Tibial nerve (tissue), 3 donors: ENCODE data around the gene ETNK2.

ENCODE experiments used
- EP300 ChIP-seq, 2 donors: sonication (generic); formaldehyde crosslinking; IDR thresholded peaks; one replicate each; pipeline ENCODE4 v1.6.1; 2017; ENCODE audit warnings: antibody characterized with exemption in 2 of 2, mild to moderate bottlenecking in 1 of 2
- POLR2A ChIP-seq, 2 donors: fragments of 450-650 bp; IDR thresholded peaks; one replicate each; pipeline ENCODE4 v1.6.1; 2017; ENCODE audit warnings: antibody characterized with exemption in 2 of 2, mild to moderate bottlenecking in 2 of 2, moderate library complexity in 2 of 2

DNA sequence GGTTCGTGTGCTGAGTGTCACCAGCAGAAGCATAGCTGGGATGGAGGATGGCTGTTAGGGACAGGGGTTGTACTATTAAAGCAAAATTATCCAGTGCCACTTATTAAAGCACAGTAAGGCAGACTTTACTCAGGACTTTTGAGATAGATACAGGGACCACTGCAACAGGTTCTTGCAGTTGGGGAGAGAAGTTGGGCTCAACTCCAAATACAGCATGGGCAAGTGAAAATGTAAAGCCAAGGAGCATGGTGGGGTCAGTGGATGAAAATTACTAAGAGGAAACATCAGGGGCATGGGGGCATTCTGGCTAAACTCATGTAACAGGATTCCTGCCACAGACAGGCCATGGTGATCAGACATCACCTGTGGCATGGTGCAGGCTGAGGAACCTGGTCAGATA is 29.3 kb upstream of the ETNK2 start:
- no peak for TF ChIP-seq EP300 (IDR thresholded peaks at IDR 0.05)
- TF ChIP-seq POLR2A (IDR thresholded peaks at IDR 0.05), result no peak
